ENCODE measurements around the gene EEF1AKMT2. TPM values are rescaled to one million over a fixed set of nuclear protein-coding genes. Genes with fewer than 3 reads are reported as not detected.
A peak's percentile ranks its signal among the peaks of the same experiment; 100 is the strongest.

EEF1AKMT2 gene
- total and polyA plus RNA-seq, 9 of the 15 experiments (the other 6 are each of a cell fraction or from before 2014, with no cell fraction given) = 9.3 to 34.3 (median 23.7) TPM

DNA sequence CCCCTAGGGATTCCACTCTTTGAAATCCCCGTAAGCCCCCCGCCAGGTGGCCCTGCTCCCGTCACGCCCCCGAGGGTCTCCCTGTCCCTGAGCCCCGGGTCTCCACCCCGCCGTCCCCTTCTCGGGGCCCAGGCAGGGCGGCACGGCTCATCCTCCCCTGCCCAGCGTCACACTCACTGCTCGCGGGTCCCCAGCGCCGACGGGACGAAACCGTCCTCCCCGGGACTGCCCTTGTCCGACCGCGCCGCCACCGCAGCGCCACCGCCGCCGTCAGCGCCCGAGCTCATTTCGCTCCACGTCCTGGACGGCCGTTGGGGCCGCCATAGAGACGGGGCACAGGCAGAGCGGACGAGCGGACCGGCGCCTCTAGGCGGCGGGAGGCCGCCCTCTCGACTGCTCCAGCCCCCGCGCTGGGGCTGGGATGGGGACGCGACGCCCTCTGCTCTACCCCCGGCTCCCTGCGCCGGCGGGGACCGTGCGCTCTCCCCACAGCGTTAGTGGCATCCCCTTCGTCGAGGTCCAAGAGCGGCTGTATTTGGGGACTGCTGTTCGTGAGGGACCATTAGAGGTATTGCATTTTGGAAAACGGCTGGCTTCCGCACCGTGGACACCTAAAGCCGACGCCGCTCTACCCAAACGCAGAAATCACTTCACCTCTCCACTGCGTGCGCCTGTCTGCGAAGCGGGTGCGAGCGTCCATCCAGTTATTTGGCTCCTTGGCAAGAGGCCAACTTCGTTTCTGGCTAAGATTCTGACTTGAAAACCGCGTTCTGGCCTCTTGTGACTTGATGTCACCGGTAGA lies at the start of gene EEF1AKMT2 (continued):
- TF ChIP-seq, protein P1, sequence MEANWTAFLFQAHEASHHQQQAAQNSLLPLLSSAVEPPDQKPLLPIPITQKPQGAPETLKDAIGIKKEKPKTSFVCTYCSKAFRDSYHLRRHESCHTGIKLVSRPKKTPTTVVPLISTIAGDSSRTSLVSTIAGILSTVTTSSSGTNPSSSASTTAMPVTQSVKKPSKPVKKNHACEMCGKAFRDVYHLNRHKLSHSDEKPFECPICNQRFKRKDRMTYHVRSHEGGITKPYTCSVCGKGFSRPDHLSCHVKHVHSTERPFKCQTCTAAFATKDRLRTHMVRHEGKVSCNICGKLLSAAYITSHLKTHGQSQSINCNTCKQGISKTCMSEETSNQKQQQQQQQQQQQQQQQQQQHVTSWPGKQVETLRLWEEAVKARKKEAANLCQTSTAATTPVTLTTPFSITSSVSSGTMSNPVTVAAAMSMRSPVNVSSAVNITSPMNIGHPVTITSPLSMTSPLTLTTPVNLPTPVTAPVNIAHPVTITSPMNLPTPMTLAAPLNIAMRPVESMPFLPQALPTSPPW (CRISPR knock-in tag; IDR thresholded peaks at IDR 0.05) = peak; percentile 64
- TF ChIP-seq SMARCA5 (IDR thresholded peaks at IDR 0.05) = no peak
- TF ChIP-seq ZNF263 (CRISPR knock-in tag; IDR thresholded peaks at IDR 0.05; ENCODE audit: borderline replicate concordance) = peak; percentile 63; the same call in 1 of the 2 replicates
- TF ChIP-seq DMBX1 (CRISPR knock-in tag; IDR thresholded peaks at IDR 0.05; ENCODE audit: borderline replicate concordance) = no peak
- TF ChIP-seq ZNF699 (CRISPR knock-in tag; IDR thresholded peaks at IDR 0.05; ENCODE audit: insufficient replicate concordance) = no peak
- TF ChIP-seq, protein P2, sequence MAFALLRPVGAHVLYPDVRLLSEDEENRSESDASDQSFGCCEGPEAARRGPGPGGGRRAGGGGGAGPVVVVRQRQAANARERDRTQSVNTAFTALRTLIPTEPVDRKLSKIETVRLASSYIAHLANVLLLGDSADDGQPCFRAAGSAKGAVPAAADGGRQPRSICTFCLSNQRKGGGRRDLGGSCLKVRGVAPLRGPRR (CRISPR knock-in tag; IDR thresholded peaks at IDR 0.05) = no peak
- TF ChIP-seq TBP (optimal IDR thresholded peaks at IDR 0.05; ENCODE audit: low read depth, low read length) = peak; percentile 82
- no peak for TF ChIP-seq GATAD2B (IDR thresholded peaks at IDR 0.05; ENCODE audit: borderline replicate concordance)
- TF ChIP-seq ZNF347 (CRISPR knock-in tag; IDR thresholded peaks at IDR 0.05; ENCODE audit: low read depth) = no peak
- TF ChIP-seq BRF1 (IDR thresholded peaks at IDR 0.05; ENCODE audit: borderline replicate concordance, extremely low read depth, insufficient read length) = no peak
- TF ChIP-seq TCF3 (CRISPR knock-in tag; IDR thresholded peaks at IDR 0.05) = peak; percentile 31; the same call in 1 of the 2 replicates
- TF ChIP-seq, protein P3, sequence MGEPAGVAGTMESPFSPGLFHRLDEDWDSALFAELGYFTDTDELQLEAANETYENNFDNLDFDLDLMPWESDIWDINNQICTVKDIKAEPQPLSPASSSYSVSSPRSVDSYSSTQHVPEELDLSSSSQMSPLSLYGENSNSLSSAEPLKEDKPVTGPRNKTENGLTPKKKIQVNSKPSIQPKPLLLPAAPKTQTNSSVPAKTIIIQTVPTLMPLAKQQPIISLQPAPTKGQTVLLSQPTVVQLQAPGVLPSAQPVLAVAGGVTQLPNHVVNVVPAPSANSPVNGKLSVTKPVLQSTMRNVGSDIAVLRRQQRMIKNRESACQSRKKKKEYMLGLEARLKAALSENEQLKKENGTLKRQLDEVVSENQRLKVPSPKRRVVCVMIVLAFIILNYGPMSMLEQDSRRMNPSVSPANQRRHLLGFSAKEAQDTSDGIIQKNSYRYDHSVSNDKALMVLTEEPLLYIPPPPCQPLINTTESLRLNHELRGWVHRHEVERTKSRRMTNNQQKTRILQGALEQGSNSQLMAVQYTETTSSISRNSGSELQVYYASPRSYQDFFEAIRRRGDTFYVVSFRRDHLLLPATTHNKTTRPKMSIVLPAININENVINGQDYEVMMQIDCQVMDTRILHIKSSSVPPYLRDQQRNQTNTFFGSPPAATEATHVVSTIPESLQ (CRISPR knock-in tag; IDR thresholded peaks at IDR 0.05) = peak; percentile 65; the same call in 1 of the 2 replicates
- peak; percentile 49 to 93 (median 88) for TF ChIP-seq YY1 (IDR thresholded peaks at IDR 0.05; ENCODE audit: borderline replicate concordance in 1 of 3, control insufficient read depth in 1 of 3, extremely low read depth in 1 of 3, insufficient read depth in 3 of 3, insufficient read length in 1 of 3, insufficient replicate concordance in 2 of 3, low read depth in 1 of 3, low read length in 2 of 3)
- TF ChIP-seq LCOR (CRISPR knock-in tag; IDR thresholded peaks at IDR 0.05) = peak; percentile 68; the same call in 1 of the 2 replicates
- TF ChIP-seq MAFK (IDR thresholded peaks at IDR 0.05; ENCODE audit: low read length) = no peak
- TF ChIP-seq BRD9 (IDR thresholded peaks at IDR 0.05; ENCODE audit: low read depth, partially characterized antibody) = no peak
- no peak for TF ChIP-seq PHTF2 (CRISPR knock-in tag; IDR thresholded peaks at IDR 0.05)
